ENCODE results near the gene TMIGD3.
A peak's percentile ranks its signal among the peaks of the same experiment; 100 is the strongest.

The TMIGD3 gene

GRCh38 chr1:111520053-111520452 is 16.6 kb upstream of the TMIGD3 start:
- H3K4me2 ChIP-seq (ENCODE audit: insufficient read depth, low read length): no peak overlapping the region
- H3K9ac ChIP-seq (ENCODE audit: low read depth, low read length): no peak overlapping the region
- no peaks in the 10 kb centered on the region for H3K36me3 ChIP-seq (ENCODE audit: insufficient read depth, low read length)
- no peak for ATAC-seq (ENCODE audit: insufficient read depth, low read depth)
- no peaks in the 10 kb centered on the region for H3K27me3 ChIP-seq (ENCODE audit: insufficient read depth, low read length, poor library complexity)
- H3K4me1 ChIP-seq (ENCODE audit: insufficient read depth, low read length): peaks cover 4% of the 10 kb centered on the region; the same call in 1 of the 2 replicates
- TF ChIP-seq EZH2 (IDR thresholded peaks at IDR 0.05; ENCODE audit: borderline replicate concordance, low read depth, low read length, severe bottlenecking) (no peak), CTCF (IDR thresholded peaks at IDR 0.05; ENCODE audit: borderline replicate concordance, extremely low read depth, low read length, poor library complexity, severe bottlenecking) (no peak)
- H3K4me3 ChIP-seq (ENCODE audit: low read depth in 1 of 2, low read length in 2 of 2): no peak overlapping the region
- no peak overlapping the region for H2AFZ ChIP-seq (ENCODE audit: low read depth, low read length)
- H3K79me2 ChIP-seq (ENCODE audit: insufficient read depth, low read length): no peaks in the 10 kb centered on the region
- H3K27ac ChIP-seq (ENCODE audit: low read length): no peak overlapping the region
- H3K9me3 ChIP-seq (ENCODE audit: insufficient read depth, low read length, severe bottlenecking): no peaks in the 10 kb centered on the region
- H4K20me1 ChIP-seq (ENCODE audit: insufficient read depth, low read length): no peaks in the 10 kb centered on the region
- no peak for DNase-seq

GRCh38 chr1:111517469-111518225 is 14.2 kb upstream of the TMIGD3 start:
- H4K20me1 ChIP-seq (ENCODE audit: insufficient read depth, low read length): no peaks in the 10 kb centered on the region
- no peaks in the 10 kb centered on the region for H3K9me3 ChIP-seq (ENCODE audit: insufficient read depth, low read length, severe bottlenecking)
- no peak overlapping the region for H3K4me3 ChIP-seq (ENCODE audit: low read depth in 1 of 2, low read length in 2 of 2)
- no peaks in the 10 kb centered on the region for H3K36me3 ChIP-seq (ENCODE audit: insufficient read depth, low read length)
- no peak for TF ChIP-seq EZH2 (IDR thresholded peaks at IDR 0.05; ENCODE audit: borderline replicate concordance, low read depth, low read length, severe bottlenecking)
- peak; percentile 7 for TF ChIP-seq CTCF (IDR thresholded peaks at IDR 0.05; ENCODE audit: borderline replicate concordance, extremely low read depth, low read length, poor library complexity, severe bottlenecking)
- H3K27me3 ChIP-seq (ENCODE audit: insufficient read depth, low read length, poor library complexity): no peaks in the 10 kb centered on the region
- H3K9ac ChIP-seq (ENCODE audit: low read depth, low read length): no peak overlapping the region
- no peak overlapping the region for H3K27ac ChIP-seq (ENCODE audit: low read length)
- no peak overlapping the region for H2AFZ ChIP-seq (ENCODE audit: low read depth, low read length)
- no peak overlapping the region for H3K4me2 ChIP-seq (ENCODE audit: insufficient read depth, low read length)
- peak; percentile 85 for ATAC-seq (ENCODE audit: insufficient read depth, low read depth)
- DNase-seq: peak; percentile 38
- peaks cover 4% of the 10 kb centered on the region; the same call in 1 of the 2 replicates for H3K4me1 ChIP-seq (ENCODE audit: insufficient read depth, low read length)
- no peaks in the 10 kb centered on the region for H3K79me2 ChIP-seq (ENCODE audit: insufficient read depth, low read length)

- no peak overlapping the region for H3K4me3 ChIP-seq (ENCODE audit: low read depth in 1 of 2, low read length in 2 of 2)
- H3K9ac ChIP-seq (ENCODE audit: low read depth, low read length): no peak overlapping the region
These were observed 12.6 kb upstream of the TMIGD3 start for GRCh38 chr1:111516005-111516535.

More at GRCh38 chr1:111516005-111516535, 12.6 kb upstream of the TMIGD3 start:
- Histone ChIP-seq H3K27me3 (ENCODE audit: insufficient read depth, low read length, poor library complexity) (no peaks in the 10 kb centered on the region), H3K4me2 (ENCODE audit: insufficient read depth, low read length) (no peak overlapping the region), H3K79me2 (ENCODE audit: insufficient read depth, low read length) (no peaks in the 10 kb centered on the region), H2AFZ (ENCODE audit: low read depth, low read length) (no peak overlapping the region; the same call in 1 of the 2 replicates), H3K9me3 (ENCODE audit: insufficient read depth, low read length, severe bottlenecking) (no peaks in the 10 kb centered on the region), H3K36me3 (ENCODE audit: insufficient read depth, low read length) (no peaks in the 10 kb centered on the region), H3K4me1 (ENCODE audit: insufficient read depth, low read length) (peaks cover 4% of the 10 kb centered on the region; the same call in 1 of the 2 replicates), H4K20me1 (ENCODE audit: insufficient read depth, low read length) (no peaks in the 10 kb centered on the region), H3K27ac (ENCODE audit: low read length) (no peak overlapping the region)
- no peak for DNase-seq
- peak; percentile 49 for TF ChIP-seq CTCF (IDR thresholded peaks at IDR 0.05; ENCODE audit: borderline replicate concordance, extremely low read depth, low read length, poor library complexity, severe bottlenecking)
- no peak for TF ChIP-seq EZH2 (IDR thresholded peaks at IDR 0.05; ENCODE audit: borderline replicate concordance, low read depth, low read length, severe bottlenecking)
- ATAC-seq (ENCODE audit: insufficient read depth, low read depth): peak; percentile 44; the same call in 2 of the 3 replicates

All from DND-41 (cell line).